Esophagus muscularis mucosa (tissue), 4 donors: ENCODE measurements around the gene KRTDAP. TPM values are rescaled to one million over a fixed set of nuclear protein-coding genes. Genes with fewer than 3 reads are reported as not detected.

ENCODE experiments used
- DNase-seq: peaks from one replicate; pipeline ENCODE4 v3.0.0-alpha.2; 2017; ENCODE audit errors: extremely low spot score
- H3K27ac ChIP-seq, 4 donors: fragments of 200-600 bp; sonication (generic); replicated peaks in 1 of 4; 1 replicate in 3 of 4; 2 replicates in 1 of 4; pipeline ENCODE4 v1.5.1; 2016 to 2019; ENCODE audit warnings: mild to moderate bottlenecking in 1 of 4
- H3K27me3 ChIP-seq, 4 donors: fragments of 200-600 bp; sonication (generic); one replicate each; pipeline versions ENCODE4 v1.5.1 to v1.6.0; 2016 to 2019
- H3K36me3 ChIP-seq, 4 donors: fragments of 200-600 bp; sonication (generic); one replicate each; pipeline ENCODE4 v1.5.1; 2016 to 2019
- H3K4me1 ChIP-seq, 4 donors: fragments of 200-600 bp; sonication (generic); one replicate each; pipeline ENCODE4 v1.5.1; 2016 to 2019
- H3K4me3 ChIP-seq, 4 donors: fragments of 200-600 bp; sonication (generic); 1 replicate in 2 of 4; 2 replicates in 2 of 4; pipeline ENCODE4 v1.5.1; 2016 to 2019; ENCODE audit warnings: mild to moderate bottlenecking in 4 of 4, moderate library complexity in 1 of 4
- H3K9me3 ChIP-seq, 4 donors: fragments of 200-600 bp; sonication (generic); 1 replicate in 3 of 4; 2 replicates in 1 of 4; pipeline ENCODE4 v1.5.1; 2016 to 2019
- EP300 ChIP-seq: sonication (generic); formaldehyde crosslinking; IDR thresholded peaks from one replicate; pipeline ENCODE4 v1.6.1; 2017; ENCODE audit warnings: antibody characterized with exemption
- POLR2A ChIP-seq: fragments of 450-650 bp; IDR thresholded peaks from one replicate; pipeline ENCODE4 v1.6.1; 2017; ENCODE audit warnings: antibody characterized with exemption, moderate library complexity, mild to moderate bottlenecking, low read depth
- POLR2AphosphoS5 ChIP-seq, 2 donors: sonication (generic); formaldehyde crosslinking; IDR thresholded peaks; one replicate each; pipeline ENCODE4 v1.6.1; 2017; ENCODE audit warnings: antibody characterized with exemption in 2 of 2
- WGBS: methylation state at CpG from one replicate; pipeline ENCODE4 v1.1.5; 2018; 5-methylcytosine and 5-hydroxymethylcytosine counted together
- intact Hi-C: fragments of 100-400 bp; cut with DNase I; formaldehyde crosslinking; loops from one replicate; pipeline ENCODE4 v1.15.1; 2023
- total RNA-seq, 4 donors: library from RNA; depleted of rRNA; stranded (reverse); fragments of >200 nt; gene quantifications; one replicate each; pipeline versions ENCODE4 v1.1.0 to v1.2.1, GENCODE V29; 2016
- TF ChIP-seq, protein P1 (sequence below), 3 experiments: fragments of 200-600 bp in 2 of 3; fragments of 450-650 bp in 1 of 3; sonication (generic) in 2 of 3; IDR thresholded peaks; one replicate each; pipeline ENCODE4 v1.5.1; 2017 to 2019; ENCODE audit warnings: antibody characterized with exemption in 3 of 3, mild to moderate bottlenecking in 2 of 3, moderate library complexity in 1 of 3

The KRTDAP gene
- total RNA-seq, 4 donors from 2014 or later, result not detected

DNA sequence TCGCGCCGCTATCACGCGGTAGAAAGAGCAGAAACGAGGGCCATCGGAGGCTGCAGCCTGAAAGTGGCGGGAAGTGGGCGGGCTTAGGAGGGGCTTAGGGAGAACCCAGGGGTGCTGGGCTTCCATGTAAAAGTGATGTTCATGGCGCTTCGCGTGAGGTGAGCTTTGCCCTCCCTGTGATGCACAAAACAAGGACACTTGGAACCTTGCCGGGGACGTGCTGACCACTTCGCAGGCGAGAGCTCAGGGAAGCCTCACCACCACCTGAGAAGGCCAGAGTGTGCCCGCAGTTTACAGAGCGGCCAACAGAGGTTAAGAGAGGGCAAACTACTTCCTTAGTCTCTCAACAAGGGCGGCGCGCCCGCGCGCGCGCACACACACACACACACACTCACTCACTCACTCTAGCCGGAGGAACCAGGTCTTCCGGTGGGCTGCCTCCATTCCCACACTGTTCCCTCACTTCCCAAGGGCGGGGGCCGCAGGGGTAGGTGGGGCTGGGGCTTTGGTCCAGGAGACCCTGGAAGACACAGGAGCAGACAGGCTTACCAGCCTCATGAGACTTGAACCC is 43.6 kb upstream of the KRTDAP start:
- 0% methylated on average over 12 of the region's 30 CpGs for WGBS
- Histone ChIP-seq H3K36me3 (no peaks in the 10 kb centered on the region), H3K27me3 (peaks cover 0 to 72% (median 24%) of the 10 kb centered on the region in 4 donors), H3K27ac (no peak overlapping the region), H3K4me3 (no peak overlapping the region), H3K4me1 (peaks cover 7 to 11% (median 9%) of the 10 kb centered on the region in 4 donors), H3K9me3 (no peaks in the 10 kb centered on the region)
- no peak for DNase-seq
- intact Hi-C loops, result no loop called here
- TF ChIP-seq POLR2AphosphoS5 (IDR thresholded peaks at IDR 0.05), result no peak
- TF ChIP-seq POLR2A, result no peak
- no peak for TF ChIP-seq EP300
- TF ChIP-seq, protein P1, sequence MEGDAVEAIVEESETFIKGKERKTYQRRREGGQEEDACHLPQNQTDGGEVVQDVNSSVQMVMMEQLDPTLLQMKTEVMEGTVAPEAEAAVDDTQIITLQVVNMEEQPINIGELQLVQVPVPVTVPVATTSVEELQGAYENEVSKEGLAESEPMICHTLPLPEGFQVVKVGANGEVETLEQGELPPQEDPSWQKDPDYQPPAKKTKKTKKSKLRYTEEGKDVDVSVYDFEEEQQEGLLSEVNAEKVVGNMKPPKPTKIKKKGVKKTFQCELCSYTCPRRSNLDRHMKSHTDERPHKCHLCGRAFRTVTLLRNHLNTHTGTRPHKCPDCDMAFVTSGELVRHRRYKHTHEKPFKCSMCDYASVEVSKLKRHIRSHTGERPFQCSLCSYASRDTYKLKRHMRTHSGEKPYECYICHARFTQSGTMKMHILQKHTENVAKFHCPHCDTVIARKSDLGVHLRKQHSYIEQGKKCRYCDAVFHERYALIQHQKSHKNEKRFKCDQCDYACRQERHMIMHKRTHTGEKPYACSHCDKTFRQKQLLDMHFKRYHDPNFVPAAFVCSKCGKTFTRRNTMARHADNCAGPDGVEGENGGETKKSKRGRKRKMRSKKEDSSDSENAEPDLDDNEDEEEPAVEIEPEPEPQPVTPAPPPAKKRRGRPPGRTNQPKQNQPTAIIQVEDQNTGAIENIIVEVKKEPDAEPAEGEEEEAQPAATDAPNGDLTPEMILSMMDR (IDR thresholded peaks at IDR 0.05), result no peak

DNA sequence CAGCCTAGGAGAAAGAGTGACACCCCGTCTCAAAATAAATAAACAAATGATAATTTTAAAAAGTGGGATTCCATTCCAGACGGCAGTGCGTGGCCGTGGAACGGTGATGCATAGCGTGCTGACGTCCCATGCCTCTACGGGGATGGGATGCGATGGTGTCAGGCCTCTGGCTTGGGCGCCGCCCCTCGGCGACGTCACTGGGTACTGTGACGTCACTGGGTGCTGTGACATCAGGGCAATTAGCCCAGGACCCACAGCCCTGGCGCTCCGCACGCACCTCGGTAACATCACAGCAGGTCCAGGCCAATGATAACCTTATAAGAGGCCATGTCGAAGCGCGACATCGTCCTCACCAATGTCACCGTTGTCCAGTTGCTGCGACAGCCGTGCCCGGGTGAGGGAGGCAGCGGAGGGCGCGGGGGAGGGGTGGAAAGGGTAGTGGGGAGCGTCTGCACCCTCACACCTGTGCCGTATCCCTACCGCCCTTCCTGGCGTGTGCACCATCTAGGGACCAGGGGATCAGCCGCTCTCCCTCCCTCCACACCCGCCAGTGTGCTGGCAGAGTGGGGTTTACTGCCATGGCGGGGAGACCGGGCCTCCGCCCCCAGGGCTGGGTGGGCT is 43.0 kb upstream of the KRTDAP start, which contains the start of gene GAPDHS:
TSS of gene GAPDHS (plus strand) at position 256 of the 621 bp plus-strand sequence. CDS start at position 328, 72 bp downstream.
- whole genome bisulfite sequencing, result 55% methylated on average over 22 of the region's 39 CpGs
- intact Hi-C loops, result no loop called here
- Histone ChIP-seq H3K9me3 (no peaks in the 10 kb centered on the region), H3K27me3 (peaks cover 0 to 78% (median 26%) of the 10 kb centered on the region in 4 donors), H3K36me3 (no peaks in the 10 kb centered on the region), H3K4me1 (peaks cover 7 to 11% (median 9%) of the 10 kb centered on the region in 4 donors), H3K27ac (no peak within 1 kb of the TSS), H3K4me3 (no peak within 1 kb of the TSS)
- no peak for DNase-seq
- no peak for TF ChIP-seq POLR2AphosphoS5 (IDR thresholded peaks at IDR 0.05)
- TF ChIP-seq, protein P1 (IDR thresholded peaks at IDR 0.05), result no peak
- no peak for TF ChIP-seq POLR2A
- no peak for TF ChIP-seq EP300

- Histone ChIP-seq H3K9me3 (no peaks in the 10 kb centered on the region), H3K4me3 (no peak overlapping the region), H3K27me3 (peaks cover 0 to 95% (median 26%) of the 10 kb centered on the region in 4 donors), H3K36me3 (no peaks in the 10 kb centered on the region), H3K27ac (no peak overlapping the region), H3K4me1 (peaks cover 7 to 11% (median 9%) of the 10 kb centered on the region in 4 donors)
- no peak for DNase-seq
- WGBS, result 56% methylated on average over 6 of the region's 6 CpGs
- intact Hi-C loops, result no loop called here
- TF ChIP-seq POLR2AphosphoS5 (IDR thresholded peaks at IDR 0.05) (no peak), EP300 (no peak)
Measured at GRCh38 chr19:35531291-35531690, 41.0 kb upstream of the KRTDAP start.

DNA sequence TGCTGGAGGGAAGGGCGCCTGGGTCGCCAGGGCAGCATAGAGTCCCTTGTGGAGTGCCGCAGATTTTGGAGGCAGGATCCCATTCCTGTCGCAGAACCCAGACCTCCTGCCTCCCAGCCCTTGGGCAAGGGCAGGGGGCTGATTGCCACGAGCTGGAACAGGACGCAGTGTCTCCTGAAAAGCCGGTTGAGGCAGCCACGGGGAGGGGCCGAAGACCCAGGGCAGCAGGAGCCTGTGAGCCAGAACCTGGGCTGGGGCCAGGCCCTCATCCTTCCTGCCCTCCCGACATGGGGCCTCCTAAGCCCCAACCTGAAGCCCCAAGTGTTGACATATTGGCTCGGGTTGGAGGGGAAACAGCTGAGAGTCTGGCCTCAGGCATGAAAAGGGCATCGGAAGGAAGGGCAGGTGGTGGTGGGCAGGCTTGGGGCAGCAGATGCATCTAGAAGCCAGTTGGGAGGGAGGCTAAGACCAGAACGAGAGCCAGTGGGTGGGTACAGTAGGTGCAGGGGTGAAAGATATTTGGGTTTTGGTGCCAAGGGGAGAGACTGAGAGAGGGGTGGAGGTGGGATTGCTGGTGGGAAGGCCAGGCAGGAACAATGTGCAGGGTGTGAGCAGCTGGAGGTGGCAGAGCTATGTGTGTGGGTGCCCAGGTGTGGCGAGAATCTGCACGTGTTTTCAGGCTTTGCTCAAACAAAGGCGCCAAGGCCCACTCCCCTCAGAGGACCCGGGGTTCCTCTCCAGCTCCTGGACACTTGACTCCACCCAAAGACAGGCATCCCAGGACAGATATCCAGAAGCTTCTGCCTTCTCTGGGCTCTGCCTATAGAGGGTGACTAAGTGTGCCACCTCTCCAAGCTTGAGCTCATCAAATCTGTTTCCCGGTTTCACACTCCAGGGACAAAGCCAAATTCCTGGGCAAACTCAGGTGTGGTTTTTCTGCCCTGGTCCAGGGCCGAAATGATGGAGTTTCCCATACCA is 39.3 kb upstream of the KRTDAP start:
- peaks cover 7 to 11% (median 9%) of the 10 kb centered on the region in 4 donors for H3K4me1 ChIP-seq
- intact Hi-C loops, result no loop called here
- WGBS, result 61% methylated on average over 11 of the region's 19 CpGs
- H3K27ac ChIP-seq, result no peak overlapping the region
- peaks cover 0 to 100% (median 26%) of the 10 kb centered on the region in 4 donors for H3K27me3 ChIP-seq
- DNase-seq, result no peak
- no peak overlapping the region for H3K4me3 ChIP-seq
- no peaks in the 10 kb centered on the region for H3K36me3 ChIP-seq
- TF ChIP-seq POLR2AphosphoS5 (IDR thresholded peaks at IDR 0.05), result no peak
- TF ChIP-seq POLR2A, result no peak
- H3K9me3 ChIP-seq, result no peaks in the 10 kb centered on the region

GRCh38 chr19:35528218-35529038 is 38.2 kb upstream of the KRTDAP start, which contains the start of gene SBSN:
TSS of gene SBSN (minus strand) at chr19:35528311. CDS start at chr19:35528281, 30 bp downstream.
- Histone ChIP-seq H3K4me3 (no peak within 1 kb of the TSS), H3K36me3 (no peaks in the 10 kb centered on the region), H3K9me3 (no peaks in the 10 kb centered on the region), H3K4me1 (peaks cover 3 to 4% (median 4%) of the 10 kb centered on the region in 4 donors), H3K27me3 (peaks cover 0 to 100% (median 16%) of the 10 kb centered on the region in 4 donors), H3K27ac (no peak within 1 kb of the TSS)
- no peak for DNase-seq
- TF ChIP-seq POLR2AphosphoS5 (IDR thresholded peaks at IDR 0.05) (no peak), POLR2A (no peak), EP300 (no peak)
- TF ChIP-seq, protein P1 (IDR thresholded peaks at IDR 0.05), result no peak
- intact Hi-C loops, result no loop called here
- 77% methylated on average over 11 of the region's 11 CpGs for WGBS
